ENCODE results near the gene RIPOR3. TPM values are rescaled to one million over a fixed set of nuclear protein-coding genes. Genes with fewer than 3 reads are reported as not detected.

RIPOR3 gene
- total and polyA plus RNA-seq, 4 donors, result 5.6 to 90.3 (median 16.3) TPM

DNA sequence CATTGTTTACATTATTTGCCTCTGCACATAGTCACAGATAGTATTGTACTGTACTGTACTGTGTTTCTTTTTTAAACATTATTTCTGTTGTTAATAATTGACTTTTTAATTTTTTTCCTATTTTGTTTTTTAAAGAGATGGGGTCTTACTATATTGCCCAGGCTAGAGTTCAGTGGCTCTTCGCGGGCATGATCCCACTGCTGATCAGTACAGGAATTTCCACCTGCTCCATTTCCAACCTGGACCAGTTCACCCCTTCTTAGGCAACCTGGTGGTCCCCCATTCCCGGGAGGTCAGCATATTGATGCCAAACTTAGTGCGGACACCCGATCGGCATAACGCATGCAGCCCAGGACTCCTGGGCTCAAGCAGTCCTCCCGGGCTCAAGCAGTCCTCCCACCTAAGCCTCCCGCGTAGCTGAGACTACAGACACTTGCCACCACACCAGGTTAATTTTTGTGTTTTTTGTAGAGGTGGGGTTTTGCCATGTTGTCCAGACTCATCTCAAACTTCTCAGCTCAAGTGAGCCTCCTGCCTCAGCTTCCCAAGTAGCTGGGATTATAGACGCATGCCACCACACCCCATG, 133.7 kb downstream of the RIPOR3 start:
- Histone ChIP-seq H3K9ac (ENCODE audit: low read depth in 1 of 2, low read length in 2 of 2) (no peak overlapping the region), H3K4me1 (ENCODE audit: control insufficient read depth in 4 of 4, insufficient read depth in 4 of 4, low read length in 3 of 4) (peaks cover 0 to 3% (median 0%) of the 10 kb centered on the region in 4 donors), H3K27ac (ENCODE audit: low read depth in 1 of 2, low read length in 2 of 2) (no peak overlapping the region), H3K36me3 (ENCODE audit: control insufficient read depth in 4 of 4, insufficient read depth in 3 of 4, low read depth in 1 of 4, low read length in 3 of 4) (peaks cover 0 to 10% (median 2%) of the 10 kb centered on the region in 4 donors), H3K27me3 (ENCODE audit: control insufficient read depth in 4 of 4, insufficient read depth in 4 of 4, low read length in 3 of 4) (no peaks in the 10 kb centered on the region), H3K4me3 (ENCODE audit: low read depth in 1 of 3, low read length in 3 of 3) (no peak overlapping the region), H3K9me3 (ENCODE audit: control insufficient read depth in 4 of 4, low read length in 3 of 4) (no peaks in the 10 kb centered on the region)
- 97% methylated on average over 11 of the region's 11 CpGs for WGBS
- TF ChIP-seq, protein P1, sequence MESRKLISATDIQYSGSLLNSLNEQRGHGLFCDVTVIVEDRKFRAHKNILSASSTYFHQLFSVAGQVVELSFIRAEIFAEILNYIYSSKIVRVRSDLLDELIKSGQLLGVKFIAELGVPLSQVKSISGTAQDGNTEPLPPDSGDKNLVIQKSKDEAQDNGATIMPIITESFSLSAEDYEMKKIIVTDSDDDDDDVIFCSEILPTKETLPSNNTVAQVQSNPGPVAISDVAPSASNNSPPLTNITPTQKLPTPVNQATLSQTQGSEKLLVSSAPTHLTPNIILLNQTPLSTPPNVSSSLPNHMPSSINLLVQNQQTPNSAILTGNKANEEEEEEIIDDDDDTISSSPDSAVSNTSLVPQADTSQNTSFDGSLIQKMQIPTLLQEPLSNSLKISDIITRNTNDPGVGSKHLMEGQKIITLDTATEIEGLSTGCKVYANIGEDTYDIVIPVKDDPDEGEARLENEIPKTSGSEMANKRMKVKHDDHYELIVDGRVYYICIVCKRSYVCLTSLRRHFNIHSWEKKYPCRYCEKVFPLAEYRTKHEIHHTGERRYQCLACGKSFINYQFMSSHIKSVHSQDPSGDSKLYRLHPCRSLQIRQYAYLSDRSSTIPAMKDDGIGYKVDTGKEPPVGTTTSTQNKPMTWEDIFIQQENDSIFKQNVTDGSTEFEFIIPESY (IDR thresholded peaks at IDR 0.05), result no peak
- no peak for DNase-seq (ENCODE audit: low spot score)

DNA sequence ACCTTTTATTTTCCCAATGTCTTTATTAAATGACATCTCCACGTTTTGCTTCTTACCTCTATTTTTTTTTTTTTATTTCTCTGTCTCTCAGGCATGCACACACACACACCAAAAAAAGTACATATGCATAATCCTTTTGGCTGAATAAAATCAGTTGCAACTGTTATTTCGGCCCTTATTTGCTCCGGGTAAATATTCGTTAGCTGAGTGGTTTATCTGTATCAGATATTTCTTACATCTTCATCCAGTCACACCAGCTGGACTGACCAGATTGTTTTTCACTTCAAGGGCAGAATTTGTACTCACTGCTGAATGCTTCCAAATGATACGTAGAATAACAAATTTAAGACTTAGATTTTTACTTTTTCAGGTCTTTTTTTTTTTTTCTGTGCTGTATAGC, 135.7 kb downstream of the RIPOR3 start:
- Histone ChIP-seq H3K27me3 (ENCODE audit: control insufficient read depth in 4 of 4, insufficient read depth in 4 of 4, low read length in 3 of 4) (no peaks in the 10 kb centered on the region), H3K9me3 (ENCODE audit: control insufficient read depth in 4 of 4, low read length in 3 of 4) (no peaks in the 10 kb centered on the region), H3K4me3 (ENCODE audit: low read depth in 1 of 3, low read length in 3 of 3) (no peak overlapping the region), H3K27ac (ENCODE audit: low read depth in 1 of 2, low read length in 2 of 2) (no peak overlapping the region), H3K9ac (ENCODE audit: low read depth in 1 of 2, low read length in 2 of 2) (no peak overlapping the region), H3K4me1 (ENCODE audit: control insufficient read depth in 4 of 4, insufficient read depth in 4 of 4, low read length in 3 of 4) (peaks cover 0 to 2% (median 0%) of the 10 kb centered on the region in 4 donors), H3K36me3 (ENCODE audit: control insufficient read depth in 4 of 4, insufficient read depth in 3 of 4, low read depth in 1 of 4, low read length in 3 of 4) (no peaks in the 10 kb centered on the region)
- TF ChIP-seq, protein P2, sequence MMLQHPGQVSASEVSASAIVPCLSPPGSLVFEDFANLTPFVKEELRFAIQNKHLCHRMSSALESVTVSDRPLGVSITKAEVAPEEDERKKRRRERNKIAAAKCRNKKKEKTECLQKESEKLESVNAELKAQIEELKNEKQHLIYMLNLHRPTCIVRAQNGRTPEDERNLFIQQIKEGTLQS (IDR thresholded peaks at IDR 0.05), result no peak
- TF ChIP-seq TAF1 (conservative IDR thresholded peaks at IDR 0.05) (no peak), FOXA2 (IDR thresholded peaks at IDR 0.05) (no peak), YY1 (IDR thresholded peaks at IDR 0.05) (no peak), JUND (IDR thresholded peaks at IDR 0.05) (no peak), HNF4G (IDR thresholded peaks at IDR 0.05) (no peak), RXRA (IDR thresholded peaks at IDR 0.05) (no peak), NR2F2 (IDR thresholded peaks at IDR 0.05) (no peak), SP1 (IDR thresholded peaks at IDR 0.05) (no peak), HNF4A (conservative IDR thresholded peaks at IDR 0.05) (no peak), GABPA (IDR thresholded peaks at IDR 0.05 in 1 of 2, conservative IDR thresholded peaks at IDR 0.05 in 1 of 2) (no peak), EGR1 (IDR thresholded peaks at IDR 0.05; ENCODE audit: low read depth in 2 of 2) (no peak), RAD21 (IDR thresholded peaks at IDR 0.05) (no peak), FOXA1 (IDR thresholded peaks at IDR 0.05) (no peak)
- TF ChIP-seq, protein P3, sequence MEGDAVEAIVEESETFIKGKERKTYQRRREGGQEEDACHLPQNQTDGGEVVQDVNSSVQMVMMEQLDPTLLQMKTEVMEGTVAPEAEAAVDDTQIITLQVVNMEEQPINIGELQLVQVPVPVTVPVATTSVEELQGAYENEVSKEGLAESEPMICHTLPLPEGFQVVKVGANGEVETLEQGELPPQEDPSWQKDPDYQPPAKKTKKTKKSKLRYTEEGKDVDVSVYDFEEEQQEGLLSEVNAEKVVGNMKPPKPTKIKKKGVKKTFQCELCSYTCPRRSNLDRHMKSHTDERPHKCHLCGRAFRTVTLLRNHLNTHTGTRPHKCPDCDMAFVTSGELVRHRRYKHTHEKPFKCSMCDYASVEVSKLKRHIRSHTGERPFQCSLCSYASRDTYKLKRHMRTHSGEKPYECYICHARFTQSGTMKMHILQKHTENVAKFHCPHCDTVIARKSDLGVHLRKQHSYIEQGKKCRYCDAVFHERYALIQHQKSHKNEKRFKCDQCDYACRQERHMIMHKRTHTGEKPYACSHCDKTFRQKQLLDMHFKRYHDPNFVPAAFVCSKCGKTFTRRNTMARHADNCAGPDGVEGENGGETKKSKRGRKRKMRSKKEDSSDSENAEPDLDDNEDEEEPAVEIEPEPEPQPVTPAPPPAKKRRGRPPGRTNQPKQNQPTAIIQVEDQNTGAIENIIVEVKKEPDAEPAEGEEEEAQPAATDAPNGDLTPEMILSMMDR (IDR thresholded peaks at IDR 0.05; ENCODE audit: low read depth, low read length, missing input control), result no peak
- TF ChIP-seq, protein P1 (IDR thresholded peaks at IDR 0.05), result no peak
- TF ChIP-seq, protein P4, sequence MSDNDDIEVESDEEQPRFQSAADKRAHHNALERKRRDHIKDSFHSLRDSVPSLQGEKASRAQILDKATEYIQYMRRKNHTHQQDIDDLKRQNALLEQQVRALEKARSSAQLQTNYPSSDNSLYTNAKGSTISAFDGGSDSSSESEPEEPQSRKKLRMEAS (IDR thresholded peaks at IDR 0.05), result no peak
- TF ChIP-seq, protein P5, sequence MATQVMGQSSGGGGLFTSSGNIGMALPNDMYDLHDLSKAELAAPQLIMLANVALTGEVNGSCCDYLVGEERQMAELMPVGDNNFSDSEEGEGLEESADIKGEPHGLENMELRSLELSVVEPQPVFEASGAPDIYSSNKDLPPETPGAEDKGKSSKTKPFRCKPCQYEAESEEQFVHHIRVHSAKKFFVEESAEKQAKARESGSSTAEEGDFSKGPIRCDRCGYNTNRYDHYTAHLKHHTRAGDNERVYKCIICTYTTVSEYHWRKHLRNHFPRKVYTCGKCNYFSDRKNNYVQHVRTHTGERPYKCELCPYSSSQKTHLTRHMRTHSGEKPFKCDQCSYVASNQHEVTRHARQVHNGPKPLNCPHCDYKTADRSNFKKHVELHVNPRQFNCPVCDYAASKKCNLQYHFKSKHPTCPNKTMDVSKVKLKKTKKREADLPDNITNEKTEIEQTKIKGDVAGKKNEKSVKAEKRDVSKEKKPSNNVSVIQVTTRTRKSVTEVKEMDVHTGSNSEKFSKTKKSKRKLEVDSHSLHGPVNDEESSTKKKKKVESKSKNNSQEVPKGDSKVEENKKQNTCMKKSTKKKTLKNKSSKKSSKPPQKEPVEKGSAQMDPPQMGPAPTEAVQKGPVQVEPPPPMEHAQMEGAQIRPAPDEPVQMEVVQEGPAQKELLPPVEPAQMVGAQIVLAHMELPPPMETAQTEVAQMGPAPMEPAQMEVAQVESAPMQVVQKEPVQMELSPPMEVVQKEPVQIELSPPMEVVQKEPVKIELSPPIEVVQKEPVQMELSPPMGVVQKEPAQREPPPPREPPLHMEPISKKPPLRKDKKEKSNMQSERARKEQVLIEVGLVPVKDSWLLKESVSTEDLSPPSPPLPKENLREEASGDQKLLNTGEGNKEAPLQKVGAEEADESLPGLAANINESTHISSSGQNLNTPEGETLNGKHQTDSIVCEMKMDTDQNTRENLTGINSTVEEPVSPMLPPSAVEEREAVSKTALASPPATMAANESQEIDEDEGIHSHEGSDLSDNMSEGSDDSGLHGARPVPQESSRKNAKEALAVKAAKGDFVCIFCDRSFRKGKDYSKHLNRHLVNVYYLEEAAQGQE (IDR thresholded peaks at IDR 0.05), result no peak
- no peak for DNase-seq (ENCODE audit: low spot score)
- WGBS, result 44% methylated on average over 5 of the region's 5 CpGs

Data from liver (tissue), 9 donors.